ENCODE results near the gene DGUOK.

- no peak for TF ChIP-seq CTCF (conservative IDR thresholded peaks at IDR 0.05)
- TF ChIP-seq ZFX (IDR thresholded peaks at IDR 0.05): no peak
Measured at GRCh38 chr2:73895473-73895872, 31.2 kb upstream of the DGUOK start.
